K562 (cell line): ENCODE data around the gene KMT2A. TPM values are rescaled to one million over a fixed set of nuclear protein-coding genes. Genes with fewer than 3 reads are reported as not detected.

Source experiments
- ATAC-seq: fragments of 200-7000 bp; cut with Tn5 transposase; 3 replicates; pipeline ENCODE4 v1.9.1; 2020; ENCODE audit warnings: moderate library complexity
- BruUV-seq: library from RNA; stranded (reverse); fragments of 400-500 nt; replicated peaks from 2 replicates; lab custom pipeline; 2021; lab: Mats Ljungman, UMichigan
- CTCF ChIA-PET: fragments of 300-600 bp; formaldehyde crosslinking; extraction: SDS; loops from one replicate; lab custom pipeline; 2021; ENCODE audit warnings: low intra/inter-chr PET ratio; lab: Yijun Ruan, JAX
- POLR2A ChIA-PET: fragments of 300-600, 350-650 bp; sonication (Branson Sonifier 250); formaldehyde crosslinking; extraction: SDS; loops from one replicate; lab custom pipeline; 2021; ENCODE audit warnings: antibody characterized with exemption, inconsistent platforms; lab: Yijun Ruan, JAX
- DNase-seq, 4 experiments: peaks; one replicate each; pipeline versions ENCODE4 v3.0.0 to v3.0.0-alpha.2; 2011 to 2018; ENCODE audit warnings: low spot score in 3 of 4, mixed read lengths in 3 of 4; ENCODE audit errors: extremely low read depth in 1 of 4
- FAIRE-seq: peaks from 2 replicates; lab custom pipeline; 2011; peaks lifted over from hg19 to GRCh38; lab: Jason Lieb, UNC
- H2AFZ ChIP-seq: 2 replicates; pipeline ENCODE4 v1.6.0; 2011; ENCODE audit warnings: low read depth, low read length, control low read depth, inconsistent platforms
- H3K27ac ChIP-seq: fragments of 200-600 bp; 3 replicates; pipeline ENCODE4 v1.8.0; 2011; ENCODE audit warnings: low read depth, mild to moderate bottlenecking, control low read depth, inconsistent platforms, low read length, moderate library complexity, mixed read lengths; ENCODE audit errors: extremely low read depth
- H3K27me3 ChIP-seq, 2 experiments: fragments of 300-600 bp in 1 of 2; 2 replicates in 1 of 2; 3 replicates in 1 of 2; pipeline versions ENCODE4 v1.6.0 to v1.8.0; 2011; ENCODE audit warnings: inconsistent platforms in 2 of 2, low read length in 2 of 2, mild to moderate bottlenecking in 1 of 2, mixed read lengths in 1 of 2, moderate library complexity in 1 of 2; ENCODE audit not compliant: control insufficient read depth in 2 of 2, insufficient read depth in 2 of 2
- H3K36me3 ChIP-seq: fragments of 300-600 bp; 3 replicates; pipeline ENCODE4 v1.8.0; 2011; ENCODE audit warnings: mild to moderate bottlenecking, low read length, inconsistent platforms; ENCODE audit not compliant: control insufficient read depth, insufficient read depth
- H3K4me1 ChIP-seq, 2 experiments: fragments of 200-600 bp in 1 of 2; replicated peaks in 1 of 2; 2 replicates in 1 of 2; 3 replicates in 1 of 2; pipeline versions ENCODE4 v1.5.1 to v1.8.0; 2011; ENCODE audit warnings: inconsistent platforms in 2 of 2, low read length in 2 of 2, mild to moderate bottlenecking in 1 of 2, mixed read lengths in 1 of 2, moderate library complexity in 1 of 2; ENCODE audit not compliant: control insufficient read depth in 2 of 2, insufficient read depth in 2 of 2
- H3K4me2 ChIP-seq: 2 replicates; pipeline ENCODE4 v1.6.1; 2011; ENCODE audit warnings: low read length, control low read depth, inconsistent platforms, mixed read lengths; ENCODE audit not compliant: insufficient read depth
- H3K4me3 ChIP-seq: fragments of 200-600 bp; sonication (generic), shearing (Covaris generic); 2 replicates; pipeline ENCODE4 v1.5.1; 2016; ENCODE audit warnings: control low read depth, inconsistent platforms
- H3K79me2 ChIP-seq: fragments of 200-600 bp; 3 replicates; pipeline ENCODE4 v1.8.0; 2011; ENCODE audit warnings: low read length, inconsistent platforms; ENCODE audit not compliant: control insufficient read depth, insufficient read depth
- H3K9ac ChIP-seq, 2 experiments: 2 replicates each; pipeline versions ENCODE4 v1.6.0 to v1.6.1; 2011; ENCODE audit warnings: low read depth in 2 of 2, low read length in 2 of 2, control low read depth in 1 of 2, inconsistent platforms in 1 of 2, mild to moderate bottlenecking in 1 of 2, mixed read lengths in 1 of 2; ENCODE audit not compliant: insufficient read depth in 1 of 2
- H3K9me1 ChIP-seq: one replicate; pipeline ENCODE4 v1.6.0; 2011; ENCODE audit warnings: inconsistent platforms, mild to moderate bottlenecking, low read length, moderate library complexity; ENCODE audit not compliant: control insufficient read depth, insufficient read depth
- H3K9me3 ChIP-seq: replicated peaks from 2 replicates; pipeline ENCODE4 v1.5.1; 2011; ENCODE audit warnings: low read depth, low read length, inconsistent platforms; ENCODE audit not compliant: control insufficient read depth, insufficient read depth
- H4K20me1 ChIP-seq: replicated peaks from 2 replicates; pipeline ENCODE4 v1.6.1; 2011; ENCODE audit warnings: low read length, inconsistent platforms, mixed read lengths; ENCODE audit not compliant: control insufficient read depth, insufficient read depth
- HEY1 ChIP-seq: fragments of 250-450 bp; sonication (Bioruptor Pico); IDR thresholded peaks from 2 replicates; pipeline ENCODE4 v1.5.0; 2020; ENCODE audit warnings: mild to moderate bottlenecking, moderate library complexity, borderline replicate concordance
- KLF6 ChIP-seq: fragments of 250-450 bp; sonication (Bioruptor Pico); IDR thresholded peaks from 2 replicates; pipeline ENCODE4 v1.4.0; 2020; ENCODE audit warnings: mild to moderate bottlenecking, moderate library complexity, borderline replicate concordance
- POLR2AphosphoS2 ChIP-seq: IDR thresholded peaks from 2 replicates; pipeline ENCODE4 v1.6.1; 2012; ENCODE audit warnings: low read length, improper control_type of control experiment
- TARDBP ChIP-seq: fragments of 450-650 bp; IDR thresholded peaks from 2 replicates; pipeline ENCODE4 v1.6.1; 2016
- ZNF143 ChIP-seq: sonication (generic); formaldehyde crosslinking; IDR thresholded peaks from 2 replicates; pipeline ENCODE4 v1.9.0; 2022; ENCODE audit warnings: mild to moderate bottlenecking, missing genetic modification reagents
- ZNF23 ChIP-seq: fragments of 250-450 bp; sonication (Bioruptor Pico); IDR thresholded peaks from 2 replicates; pipeline ENCODE4 v1.4.0; 2020; ENCODE audit warnings: mild to moderate bottlenecking
- in situ Hi-C: fragments of 300-500 bp; cut with MboI; formaldehyde crosslinking; loops from 4 replicates; pipeline ENCODE4 v1.15.0; 2018; ENCODE audit warnings: inconsistent platforms, mixed read lengths
- intact Hi-C: fragments of 100-400 bp; cut with micrococcal nuclease; formaldehyde crosslinking; loops from 2 replicates; pipeline ENCODE4 v1.14.2; 2022
- polyA plus RNA-seq, 8 experiments: library from polyadenylated mRNA; depleted of rRNA in 4 of 8; stranded (reverse) in 5 of 8; unstranded in 3 of 8; fragments of >200 nt; fragmentation: Nextera tagmentation in 2 of 8; fragmentation: Illumina TruSeq in 1 of 8; extraction: Ambion mirVana in 2 of 8; extraction: Trizol in 1 of 8; gene quantifications; 2 replicates each; pipeline versions ENCODE4 v1.2.1 to v1.2.3, GENCODE V29; 2011 to 2014; ENCODE audit warnings: inconsistent platforms in 1 of 8, missing spikeins in 1 of 8
- total RNA-seq, 7 experiments: library from RNA; depleted of rRNA in 6 of 7; stranded (reverse); fragments of >200 nt in 6 of 7; fragmentation: Illumina TruSeq in 2 of 7; extraction: Trizol in 2 of 7; gene quantifications; 2 replicates each; pipeline versions ENCODE4 v1.2.1 to v1.2.3, GENCODE V29; 2011 to 2021; ENCODE audit warnings: low replicate concordance in 1 of 7
- TF ChIP-seq, protein P1 (sequence below), 2 experiments: IDR thresholded peaks in 1 of 2; conservative IDR thresholded peaks in 1 of 2; 2 replicates each; pipeline ENCODE4 v1.6.1; 2016; ENCODE audit warnings: low read depth in 2 of 2, mild to moderate bottlenecking in 1 of 2, missing compliant biosample characterization in 1 of 2, missing genetic modification characterization in 1 of 2, moderate library complexity in 1 of 2
- TF ChIP-seq, protein P2 (sequence below): IDR thresholded peaks from 3 replicates; pipeline ENCODE4 v1.6.1; 2011; ENCODE audit warnings: borderline replicate concordance, mild to moderate bottlenecking, moderate library complexity; ENCODE audit not compliant: insufficient read length; ENCODE audit errors: extremely low read depth

The KMT2A gene
- total and polyA plus RNA-seq, 9 of the 15 experiments (the other 6 are each of a cell fraction or from before 2014, with no cell fraction given), result 9.6 to 59.9 (median 32.6) TPM

DNA sequence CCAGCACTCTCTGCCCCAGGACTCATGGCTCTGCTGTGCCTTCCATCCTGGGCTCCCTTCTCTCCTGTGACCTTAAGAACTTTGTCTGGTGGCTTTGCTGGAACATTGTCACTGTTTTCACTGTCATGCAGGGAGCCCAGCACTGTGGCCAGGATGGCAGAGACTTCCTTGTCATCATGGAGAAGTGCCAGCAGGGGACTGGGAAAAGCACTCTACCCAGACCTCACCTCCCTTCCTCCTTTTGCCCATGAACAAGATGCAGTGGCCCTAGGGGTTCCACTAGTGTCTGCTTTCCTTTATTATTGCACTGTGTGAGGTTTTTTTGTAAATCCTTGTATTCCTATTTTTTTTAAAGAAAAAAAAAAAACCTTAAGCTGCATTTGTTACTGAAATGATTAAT is 88.1 kb downstream of the KMT2A start:
- Histone ChIP-seq H3K36me3 (peaks cover 58% of the 10 kb centered on the region), H3K9ac (no peak overlapping the region; a peak in 1 of 4 replicates), H2AFZ (no peak overlapping the region), H4K20me1 (no peaks in the 10 kb centered on the region; the same call in 1 of the 2 replicates), H3K9me1 (no peaks in the 10 kb centered on the region), H3K4me3 (no peak overlapping the region), H3K27ac (no peak overlapping the region), H3K27me3 (no peaks in the 10 kb centered on the region), H3K4me2 (no peak overlapping the region), H3K4me1 (peaks cover 0 to 7% of the 10 kb centered on the region in 2 experiments; a peak in 2 of 5 replicates), H3K79me2 (no peaks in the 10 kb centered on the region), H3K9me3 (no peaks in the 10 kb centered on the region)
- in situ Hi-C loops (no loop called here), intact Hi-C loops (no loop called here)
- BruUV-seq, result no TSS peak
- POLR2A ChIA-PET, result interaction anchor here (1.2 kb wide), 1 partner anchor 23 kb away, joined by 4 read pairs; no protein-coding TSS in a partner anchor
- no peak for FAIRE-seq
- DNase-seq, result no peak
- TF ChIP-seq HEY1 (CRISPR knock-in tag) (no peak), ZNF23 (CRISPR knock-in tag) (no peak), KLF6 (CRISPR knock-in tag) (no peak), TARDBP (no peak), POLR2AphosphoS2 (no peak), ZNF143 (CRISPR knock-in tag) (no peak)
- TF ChIP-seq, protein P1, sequence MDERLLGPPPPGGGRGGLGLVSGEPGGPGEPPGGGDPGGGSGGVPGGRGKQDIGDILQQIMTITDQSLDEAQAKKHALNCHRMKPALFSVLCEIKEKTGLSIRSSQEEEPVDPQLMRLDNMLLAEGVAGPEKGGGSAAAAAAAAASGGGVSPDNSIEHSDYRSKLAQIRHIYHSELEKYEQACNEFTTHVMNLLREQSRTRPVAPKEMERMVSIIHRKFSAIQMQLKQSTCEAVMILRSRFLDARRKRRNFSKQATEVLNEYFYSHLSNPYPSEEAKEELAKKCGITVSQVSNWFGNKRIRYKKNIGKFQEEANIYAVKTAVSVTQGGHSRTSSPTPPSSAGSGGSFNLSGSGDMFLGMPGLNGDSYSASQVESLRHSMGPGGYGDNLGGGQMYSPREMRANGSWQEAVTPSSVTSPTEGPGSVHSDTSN (CRISPR knock-in tag; IDR thresholded peaks at IDR 0.05; ENCODE audit: low read depth), result no peak
- TF ChIP-seq, protein P1 (tag; conservative IDR thresholded peaks at IDR 0.05; ENCODE audit: low read depth), result no peak
- TF ChIP-seq, protein P2, sequence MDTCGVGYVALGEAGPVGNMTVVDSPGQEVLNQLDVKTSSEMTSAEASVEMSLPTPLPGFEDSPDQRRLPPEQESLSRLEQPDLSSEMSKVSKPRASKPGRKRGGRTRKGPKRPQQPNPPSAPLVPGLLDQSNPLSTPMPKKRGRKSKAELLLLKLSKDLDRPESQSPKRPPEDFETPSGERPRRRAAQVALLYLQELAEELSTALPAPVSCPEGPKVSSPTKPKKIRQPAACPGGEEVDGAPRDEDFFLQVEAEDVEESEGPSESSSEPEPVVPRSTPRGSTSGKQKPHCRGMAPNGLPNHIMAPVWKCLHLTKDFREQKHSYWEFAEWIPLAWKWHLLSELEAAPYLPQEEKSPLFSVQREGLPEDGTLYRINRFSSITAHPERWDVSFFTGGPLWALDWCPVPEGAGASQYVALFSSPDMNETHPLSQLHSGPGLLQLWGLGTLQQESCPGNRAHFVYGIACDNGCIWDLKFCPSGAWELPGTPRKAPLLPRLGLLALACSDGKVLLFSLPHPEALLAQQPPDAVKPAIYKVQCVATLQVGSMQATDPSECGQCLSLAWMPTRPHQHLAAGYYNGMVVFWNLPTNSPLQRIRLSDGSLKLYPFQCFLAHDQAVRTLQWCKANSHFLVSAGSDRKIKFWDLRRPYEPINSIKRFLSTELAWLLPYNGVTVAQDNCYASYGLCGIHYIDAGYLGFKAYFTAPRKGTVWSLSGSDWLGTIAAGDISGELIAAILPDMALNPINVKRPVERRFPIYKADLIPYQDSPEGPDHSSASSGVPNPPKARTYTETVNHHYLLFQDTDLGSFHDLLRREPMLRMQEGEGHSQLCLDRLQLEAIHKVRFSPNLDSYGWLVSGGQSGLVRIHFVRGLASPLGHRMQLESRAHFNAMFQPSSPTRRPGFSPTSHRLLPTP, result no peak
- ATAC-seq, result no peak
- CTCF ChIA-PET, result no interaction called here
